H9 (cell line): ENCODE data around the gene IRF7. TPM values are rescaled to one million over a fixed set of nuclear protein-coding genes. Genes with fewer than 3 reads are reported as not detected.
A peak's percentile ranks its signal among the peaks of the same experiment; 100 is the strongest.
"Not testable (repeated sequence)": the region's sequence is repeated elsewhere in the genome, so short reads cannot be mapped to it uniquely, and the experiment has no call there.

Experiments
- DNase-seq: peaks from one replicate; pipeline ENCODE4 v3.0.0-alpha.2; 2017
- H2AFZ ChIP-seq: one replicate; pipeline ENCODE4 v1.6.1; 2013; ENCODE audit warnings: mild to moderate bottlenecking, low read length, control low read depth, moderate library complexity
- H2AK5ac ChIP-seq: 2 replicates; pipeline ENCODE4 v1.6.1; 2013; ENCODE audit warnings: low read length, control low read depth, mixed read lengths; ENCODE audit not compliant: insufficient read length
- H2BK120ac ChIP-seq: one replicate; pipeline ENCODE4 v1.6.1; 2013; ENCODE audit warnings: low read depth, mild to moderate bottlenecking, low read length, control low read depth, inconsistent platforms; ENCODE audit not compliant: poor library complexity, severe bottlenecking
- H2BK12ac ChIP-seq: 2 replicates; pipeline ENCODE4 v1.6.1; 2013; ENCODE audit warnings: low read length, control low read depth, mixed read lengths, low read depth; ENCODE audit not compliant: insufficient read length
- H2BK15ac ChIP-seq: 2 replicates; pipeline ENCODE4 v1.6.1; 2013; ENCODE audit warnings: low read depth, low read length, control low read depth
- H2BK20ac ChIP-seq: one replicate; pipeline ENCODE4 v1.6.1; 2013; ENCODE audit warnings: low read depth, mild to moderate bottlenecking, low read length, control low read depth, inconsistent platforms; ENCODE audit not compliant: poor library complexity, severe bottlenecking
- H2BK5ac ChIP-seq: 2 replicates; pipeline ENCODE4 v1.6.1; 2013; ENCODE audit warnings: low read length, control low read depth, mixed read lengths; ENCODE audit not compliant: insufficient read length
- H3K14ac ChIP-seq: 2 replicates; pipeline ENCODE4 v1.6.1; 2013; ENCODE audit warnings: low read length, control low read depth; ENCODE audit not compliant: insufficient read depth
- H3K18ac ChIP-seq: 2 replicates; pipeline ENCODE4 v1.6.1; 2013; ENCODE audit warnings: low read depth, mild to moderate bottlenecking, mixed read lengths, low read length, control low read depth; ENCODE audit not compliant: insufficient read length
- H3K23ac ChIP-seq: 2 replicates; pipeline ENCODE4 v1.6.1; 2013; ENCODE audit warnings: low read length, control low read depth, mixed read lengths, low read depth; ENCODE audit not compliant: insufficient read length
- H3K23me2 ChIP-seq: 2 replicates; pipeline ENCODE4 v1.6.1; 2013; ENCODE audit warnings: low read depth, mild to moderate bottlenecking, mixed read lengths, low read length, control low read depth; ENCODE audit not compliant: insufficient read length, poor library complexity, severe bottlenecking
- H3K27ac ChIP-seq: 2 replicates; pipeline ENCODE4 v1.5.1; 2013; ENCODE audit warnings: low read length, control low read depth, mixed read lengths, low read depth; ENCODE audit not compliant: insufficient read length
- H3K27me3 ChIP-seq: 2 replicates; pipeline ENCODE4 v1.6.1; 2013; ENCODE audit warnings: low read length, control low read depth, inconsistent platforms; ENCODE audit not compliant: insufficient read depth
- H3K4ac ChIP-seq: 2 replicates; pipeline ENCODE4 v1.6.1; 2013; ENCODE audit warnings: low read depth, mild to moderate bottlenecking, control low read depth, inconsistent platforms, low read length, moderate library complexity
- H3K4me1 ChIP-seq: 2 replicates; pipeline ENCODE4 v1.6.1; 2013; ENCODE audit warnings: low read length, control low read depth, inconsistent platforms; ENCODE audit not compliant: insufficient read depth
- H3K4me2 ChIP-seq: 2 replicates; pipeline ENCODE4 v1.6.1; 2013; ENCODE audit warnings: low read length, control low read depth, mixed read lengths; ENCODE audit not compliant: insufficient read length, insufficient read depth
- H3K56ac ChIP-seq: 2 replicates; pipeline ENCODE4 v1.6.1; 2013; ENCODE audit warnings: low read depth, mild to moderate bottlenecking, mixed read lengths, low read length, control low read depth; ENCODE audit not compliant: insufficient read length
- H3K79me1 ChIP-seq: 2 replicates; pipeline ENCODE4 v1.6.1; 2013; ENCODE audit warnings: low read depth, mild to moderate bottlenecking, moderate library complexity, low read length, control low read depth, inconsistent platforms; ENCODE audit not compliant: insufficient read depth, poor library complexity, severe bottlenecking
- H3K79me2 ChIP-seq: 2 replicates; pipeline ENCODE4 v1.6.1; 2013; ENCODE audit warnings: low read length, control low read depth, inconsistent platforms; ENCODE audit not compliant: insufficient read depth
- H3K9ac ChIP-seq: 2 replicates; pipeline ENCODE4 v1.6.1; 2013; ENCODE audit warnings: low read length, control low read depth, mixed read lengths; ENCODE audit not compliant: insufficient read length; ENCODE audit errors: extremely low read depth
- H3K9me3 ChIP-seq: one replicate; pipeline ENCODE4 v1.6.1; 2013; ENCODE audit warnings: low read depth, low read length, inconsistent platforms; ENCODE audit not compliant: control insufficient read depth
- H3T11ph ChIP-seq: one replicate; pipeline ENCODE4 v1.6.1; 2013; ENCODE audit warnings: mild to moderate bottlenecking, low read length, control low read depth, inconsistent platforms
- H4K20me1 ChIP-seq: one replicate; pipeline ENCODE4 v1.6.1; 2013; ENCODE audit not compliant: control insufficient read depth, insufficient read length, insufficient read depth
- H4K5ac ChIP-seq: 2 replicates; pipeline ENCODE4 v1.6.1; 2013; ENCODE audit warnings: low read depth, mild to moderate bottlenecking, mixed read lengths, low read length, control low read depth; ENCODE audit not compliant: insufficient read length
- H4K8ac ChIP-seq: replicated peaks from 2 replicates; pipeline ENCODE4 v1.6.1; 2013; ENCODE audit warnings: low read length, control low read depth, mixed read lengths, low read depth; ENCODE audit not compliant: insufficient read length
- H4K91ac ChIP-seq: 2 replicates; pipeline ENCODE4 v1.6.1; 2013; ENCODE audit warnings: low read depth, mild to moderate bottlenecking, moderate library complexity, mixed read lengths, low read length, control low read depth; ENCODE audit not compliant: insufficient read length
- H3K27ac Mint-ChIP-seq, 3 experiments: 2 replicates in 2 of 3; 3 replicates in 1 of 3; pipeline ENCODE4 v1.8.0; 2020 to 2021; ENCODE audit warnings: mixed read lengths in 3 of 3, mild to moderate bottlenecking in 1 of 3, moderate library complexity in 1 of 3
- H3K27me3 Mint-ChIP-seq: 2 replicates; pipeline ENCODE4 v1.8.0; 2021; ENCODE audit warnings: low read depth, mild to moderate bottlenecking, moderate library complexity, mixed read lengths
- H3K36me3 Mint-ChIP-seq, 3 experiments: 2 replicates in 2 of 3; 3 replicates in 1 of 3; pipeline ENCODE4 v1.8.0; 2020 to 2021; ENCODE audit warnings: low read depth in 3 of 3, mixed read lengths in 3 of 3; ENCODE audit not compliant: insufficient read depth in 1 of 3
- H3K4me1 Mint-ChIP-seq, 2 experiments: 2 replicates each; pipeline ENCODE4 v1.8.0; 2020; ENCODE audit warnings: mixed read lengths in 2 of 2
- H3K4me3 Mint-ChIP-seq, 2 experiments: 2 replicates in 1 of 2; 3 replicates in 1 of 2; pipeline ENCODE4 v1.8.0; 2020 to 2021; ENCODE audit warnings: mild to moderate bottlenecking in 2 of 2, mixed read lengths in 2 of 2, moderate library complexity in 1 of 2
- H3K9me3 Mint-ChIP-seq, 2 experiments: 2 replicates in 1 of 2; 3 replicates in 1 of 2; pipeline ENCODE4 v1.8.0; 2020; ENCODE audit warnings: mild to moderate bottlenecking in 2 of 2, mixed read lengths in 2 of 2, moderate library complexity in 1 of 2
- WGBS: extraction: QIAGEN DNeasy Blood & Tissue Kit; methylation state at CpG from one replicate; pipeline ENCODE4 v1.1.7; 2013; ENCODE audit warnings: missing lambda C conversion rate, low lambda C conversion rate, mixed read lengths; ENCODE audit not compliant: insufficient read length; ENCODE audit errors: extremely low coverage; 5-methylcytosine and 5-hydroxymethylcytosine counted together
- total RNA-seq: library from RNA; stranded (reverse); gene quantifications from 2 replicates; pipeline ENCODE4 v1.2.1, GENCODE V29; 2021
- TF ChIP-seq, protein P1 (sequence below): fragments of 200-600 bp; sonication (generic); conservative IDR thresholded peaks from 3 replicates; pipeline ENCODE4 v1.8.0; 2021; ENCODE audit warnings: antibody characterized with exemption, mild to moderate bottlenecking

IRF7 gene
- total RNA-seq, 1 experiment from 2014 or later, result 9.8 TPM

GRCh38 chr11:574632-575312, 41.0 kb downstream of the IRF7 start:
- no peak overlapping the region for H3K14ac ChIP-seq
- H2BK20ac ChIP-seq, result no peak overlapping the region
- no peak overlapping the region for H2BK120ac ChIP-seq
- no peaks in the 10 kb centered on the region for H3K4me1 ChIP-seq
- TF ChIP-seq, protein P1, sequence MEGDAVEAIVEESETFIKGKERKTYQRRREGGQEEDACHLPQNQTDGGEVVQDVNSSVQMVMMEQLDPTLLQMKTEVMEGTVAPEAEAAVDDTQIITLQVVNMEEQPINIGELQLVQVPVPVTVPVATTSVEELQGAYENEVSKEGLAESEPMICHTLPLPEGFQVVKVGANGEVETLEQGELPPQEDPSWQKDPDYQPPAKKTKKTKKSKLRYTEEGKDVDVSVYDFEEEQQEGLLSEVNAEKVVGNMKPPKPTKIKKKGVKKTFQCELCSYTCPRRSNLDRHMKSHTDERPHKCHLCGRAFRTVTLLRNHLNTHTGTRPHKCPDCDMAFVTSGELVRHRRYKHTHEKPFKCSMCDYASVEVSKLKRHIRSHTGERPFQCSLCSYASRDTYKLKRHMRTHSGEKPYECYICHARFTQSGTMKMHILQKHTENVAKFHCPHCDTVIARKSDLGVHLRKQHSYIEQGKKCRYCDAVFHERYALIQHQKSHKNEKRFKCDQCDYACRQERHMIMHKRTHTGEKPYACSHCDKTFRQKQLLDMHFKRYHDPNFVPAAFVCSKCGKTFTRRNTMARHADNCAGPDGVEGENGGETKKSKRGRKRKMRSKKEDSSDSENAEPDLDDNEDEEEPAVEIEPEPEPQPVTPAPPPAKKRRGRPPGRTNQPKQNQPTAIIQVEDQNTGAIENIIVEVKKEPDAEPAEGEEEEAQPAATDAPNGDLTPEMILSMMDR, result no peak
- H4K20me1 ChIP-seq, result no peaks in the 10 kb centered on the region
- H3K9me3 ChIP-seq, result no peaks in the 10 kb centered on the region
- H4K8ac ChIP-seq, result no peak overlapping the region
- Mint-ChIP-seq H3K27me3 (peaks cover 15% of the 10 kb centered on the region), H3K9me3 (0 out of 5 replicates have a peak, but pooled peaks cover 0 to 2% of the 10 kb centered on the region in 2 experiments), H3K36me3 (peaks cover 0 to 9% (median 3%) of the 10 kb centered on the region in 3 experiments; a peak in 5 of 7 replicates), H3K27ac (peak overlapping the region in 1 of 3 experiments; percentile 57; a peak in 1 of 7 replicates), H3K4me3 (peak overlapping the region; percentile 79 to 92), H3K4me1 (peaks cover 34 to 39% of the 10 kb centered on the region in 2 experiments)
- H3K79me1 ChIP-seq, result peaks cover 10% of the 10 kb centered on the region
- H3K23ac ChIP-seq, result no peak overlapping the region
- H3T11ph ChIP-seq, result no peak overlapping the region
- no peak overlapping the region for H2BK5ac ChIP-seq
- H3K79me2 ChIP-seq, result peaks cover 30% of the 10 kb centered on the region; the same call in 1 of the 2 replicates
- no peak overlapping the region for H2AK5ac ChIP-seq
- DNase-seq, result no peak
- no peak overlapping the region for H3K56ac ChIP-seq
- peak overlapping the region; percentile 70 for H3K4me2 ChIP-seq
- no peak overlapping the region for H2BK15ac ChIP-seq
- no peak overlapping the region for H4K5ac ChIP-seq
- no peak overlapping the region for H3K4ac ChIP-seq
- peaks cover 16% of the 10 kb centered on the region for H3K23me2 ChIP-seq
- no peak overlapping the region for H3K27ac ChIP-seq
- H4K91ac ChIP-seq, result no peak overlapping the region
- no peak overlapping the region for H2BK12ac ChIP-seq
- no peak overlapping the region for H3K9ac ChIP-seq
- no peaks in the 10 kb centered on the region; the same call in 1 of the 2 replicates for H3K27me3 ChIP-seq
- H2AFZ ChIP-seq, result no peak overlapping the region
- WGBS, result no CpG with 5 or more reads among the region's 25 CpGs
- no peak overlapping the region for H3K18ac ChIP-seq

- Histone ChIP-seq H3K79me1 (peaks cover 10% of the 10 kb centered on the region), H3K79me2 (peaks cover 23% of the 10 kb centered on the region; the same call in 1 of the 2 replicates), H3K23me2 (peaks cover 16% of the 10 kb centered on the region)
- H2BK15ac ChIP-seq, H3K23ac ChIP-seq, H3K4me2 ChIP-seq, H3K27me3 ChIP-seq, H2AFZ ChIP-seq, H2AK5ac ChIP-seq, DNase-seq, H3K9me3 ChIP-seq, H3K14ac ChIP-seq, H4K20me1 ChIP-seq, H3K27ac ChIP-seq, H2BK12ac ChIP-seq, H2BK120ac ChIP-seq, H3K9ac ChIP-seq, H2BK5ac ChIP-seq, H2BK20ac ChIP-seq, H3K56ac ChIP-seq, H3K4me1 ChIP-seq, H3T11ph ChIP-seq, H3K36me3 Mint-ChIP-seq, H4K91ac ChIP-seq, H3K4ac ChIP-seq, H4K5ac ChIP-seq, H3K18ac ChIP-seq, H4K8ac ChIP-seq, H3K27ac Mint-ChIP-seq, H3K9me3 Mint-ChIP-seq: not testable (repeated sequence)
- Mint-ChIP-seq H3K4me3 (peak overlapping the region; percentile 79 to 92), H3K4me1 (peaks cover 32 to 42% of the 10 kb centered on the region in 2 experiments), H3K27me3 (peaks cover 15% of the 10 kb centered on the region)
- WGBS, result no CpG with 5 or more reads among the region's 14 CpGs
Measured at GRCh38 chr11:574031-574570, 41.6 kb downstream of the IRF7 start.
